Measurements from ENCODE around the gene HAUS7.

Gene HAUS7

GRCh38 chrX:153446950-153447580 is 23.3 kb downstream of the HAUS7 start:
- TF ChIP-seq CTCF (IDR thresholded peaks at IDR 0.05; ENCODE audit: low read length, missing control alignments) = no peak
- DNase-seq (ENCODE audit: low read depth) = no peak

GRCh38 chrX:153446636-153446936 is 23.8 kb downstream of the HAUS7 start:
- DNase-seq (ENCODE audit: low read depth) = no peak
- no peak for TF ChIP-seq CTCF (IDR thresholded peaks at IDR 0.05; ENCODE audit: low read length, missing control alignments)
- no peak overlapping the region for H3K4me3 ChIP-seq (replicated peaks; ENCODE audit: low read depth, low read length)

More at GRCh38 chrX:153446950-153447580, 23.3 kb downstream of the HAUS7 start:
- H3K4me3 ChIP-seq (replicated peaks; ENCODE audit: low read depth, low read length) = no peak overlapping the region

DNA sequence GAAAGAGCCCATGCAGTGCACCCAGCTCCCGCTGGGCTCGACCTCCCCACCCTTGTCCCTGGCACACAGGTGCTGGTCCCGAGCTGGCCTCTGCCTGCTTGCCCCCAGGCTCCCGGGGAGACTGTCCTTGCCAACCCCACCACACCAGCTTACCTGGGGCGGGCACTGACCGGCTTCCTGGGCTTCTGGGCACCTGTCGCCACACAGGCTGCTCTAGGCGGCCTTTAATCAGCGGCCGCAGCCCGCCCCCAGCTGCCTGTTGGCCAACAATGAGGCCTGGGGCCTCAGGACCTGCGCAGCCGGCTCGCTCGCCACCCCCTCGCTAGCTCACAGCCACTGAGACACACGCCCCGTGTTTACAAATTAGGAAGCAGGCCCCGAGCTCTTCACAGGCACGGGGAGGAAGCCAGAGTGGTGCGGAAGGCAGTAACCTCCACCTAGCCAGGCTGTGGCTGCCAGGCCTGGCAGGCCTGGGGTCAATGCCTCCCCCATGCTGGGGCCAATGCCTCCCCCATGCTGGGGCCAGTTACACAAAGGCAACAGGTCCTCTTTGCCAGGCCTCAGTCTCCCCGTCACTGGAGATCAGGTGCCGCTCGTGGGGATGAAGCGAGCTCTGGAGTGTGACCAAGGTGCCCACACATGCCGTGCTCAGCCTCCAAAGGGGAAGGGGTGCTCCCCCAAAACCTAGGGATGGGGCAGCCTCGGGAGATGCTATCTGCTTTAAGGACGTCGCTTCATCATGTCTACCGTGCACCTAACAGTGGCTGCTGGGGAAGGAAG is 24.3 kb downstream of the HAUS7 start, which contains the start of gene TREX2:
TSS of gene TREX2 (minus strand) at position 201 of the 780 bp plus-strand sequence. CDS start 626 bp downstream, outside the sequence.
- H3K4me3 ChIP-seq (replicated peaks; ENCODE audit: low read depth, low read length) = no peak within 1 kb of the TSS
- DNase-seq (ENCODE audit: low read depth) = no peak
- TF ChIP-seq CTCF (IDR thresholded peaks at IDR 0.05; ENCODE audit: low read length, missing control alignments) = no peak

DNA sequence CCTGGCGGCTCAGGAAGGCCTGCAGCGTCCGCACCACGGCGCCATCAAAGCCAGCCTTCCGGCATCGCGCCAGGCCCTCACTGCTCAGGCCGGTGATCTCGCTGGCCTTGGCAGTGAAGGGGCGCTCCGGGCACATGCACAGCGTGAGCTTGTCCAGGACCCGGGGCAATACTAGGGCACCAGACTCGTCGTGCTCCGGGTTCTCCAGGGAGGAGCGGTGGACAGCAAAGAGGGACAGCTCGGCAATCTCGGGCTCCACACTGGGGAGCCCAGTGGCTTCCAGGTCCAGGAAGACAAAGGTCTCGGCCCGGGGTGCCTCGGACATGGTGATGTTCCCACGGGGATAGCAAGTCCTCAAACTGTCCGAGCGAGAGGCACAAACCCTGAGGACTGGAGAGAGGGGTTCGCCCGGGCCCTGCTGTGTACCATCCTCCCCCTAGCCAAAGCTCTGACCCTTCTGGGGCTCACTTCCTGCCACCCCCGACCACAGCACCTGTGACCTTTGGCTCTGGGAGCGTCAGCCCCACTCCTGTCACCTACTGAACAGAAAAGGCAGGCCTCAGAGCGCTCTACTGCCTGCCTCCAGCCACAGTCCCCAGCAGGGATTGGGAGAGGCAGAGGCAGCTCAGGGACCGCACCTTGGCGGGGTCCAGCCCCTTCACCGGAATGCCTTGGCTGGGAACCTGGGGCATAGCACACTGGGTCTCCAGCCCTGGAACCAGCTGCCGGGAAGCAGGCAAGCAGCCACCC is 25.1 kb downstream of the HAUS7 start:
- no peak for TF ChIP-seq CTCF (IDR thresholded peaks at IDR 0.05; ENCODE audit: low read length, missing control alignments)
- H3K4me3 ChIP-seq (replicated peaks; ENCODE audit: low read depth, low read length) = no peak overlapping the region
- DNase-seq (ENCODE audit: low read depth) = no peak

- no peak overlapping the region for H3K4me3 ChIP-seq (replicated peaks; ENCODE audit: low read depth, low read length)
- no peak for TF ChIP-seq CTCF (IDR thresholded peaks at IDR 0.05; ENCODE audit: low read length, missing control alignments)
- no peak for DNase-seq (ENCODE audit: low read depth)
Observed at GRCh38 chrX:153444333-153445011, 25.9 kb downstream of the HAUS7 start.

GRCh38 chrX:153443476-153444332 is 26.7 kb downstream of the HAUS7 start:
- H3K4me3 ChIP-seq (replicated peaks; ENCODE audit: low read depth, low read length) = no peak overlapping the region
- TF ChIP-seq CTCF (IDR thresholded peaks at IDR 0.05; ENCODE audit: low read length, missing control alignments) = no peak
- DNase-seq (ENCODE audit: low read depth) = no peak

Data from fibroblast of pulmonary artery (primary cell).